ENCODE results near the gene EGFL8. TPM values are rescaled to one million over a fixed set of nuclear protein-coding genes. Genes with fewer than 3 reads are reported as not detected.
"Not testable (repeated sequence)": the region's sequence is repeated elsewhere in the genome, so short reads cannot be mapped to it uniquely, and the experiment has no call there.

Gene EGFL8
- polyA plus RNA-seq, 3 donors: 5.3 to 49.7 (median 12.4) TPM

DNA sequence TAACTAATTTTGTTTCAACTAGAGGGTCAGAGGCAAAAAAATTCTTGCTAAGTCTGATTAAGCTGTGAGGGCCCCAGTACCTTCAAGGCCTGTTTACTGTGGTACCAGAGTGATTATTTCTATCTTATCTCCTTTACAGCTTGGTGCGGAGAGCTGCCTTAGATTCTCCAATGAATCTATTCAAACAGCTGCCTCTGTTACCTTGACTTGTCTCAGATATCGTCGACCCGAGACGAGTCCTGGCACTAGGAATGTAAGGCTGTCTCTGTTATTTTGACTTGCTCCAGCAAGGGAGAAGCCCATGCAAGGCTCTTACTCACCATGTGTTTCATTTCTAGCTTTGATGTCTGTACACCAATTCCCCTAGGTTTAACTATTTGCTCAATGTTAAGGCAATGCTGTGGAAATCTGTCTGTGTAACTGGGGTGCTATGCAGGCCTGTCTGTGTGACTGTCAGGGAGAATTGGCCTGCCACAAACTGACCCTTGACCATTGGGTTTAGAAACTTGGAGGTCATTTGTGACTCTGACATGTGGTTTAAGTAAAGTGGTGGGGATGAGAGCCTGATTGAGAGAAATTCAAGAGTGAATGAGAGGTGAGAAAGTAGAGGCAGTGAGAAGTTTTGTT lies 23.9 kb upstream of the EGFL8 start:
- H3K27ac ChIP-seq (ENCODE audit: low read depth, low read length): no peak overlapping the region
- WGBS, 3 donors: 32 to 68% (median 66%) methylated on average over 5 of the region's 5 CpGs

DNA sequence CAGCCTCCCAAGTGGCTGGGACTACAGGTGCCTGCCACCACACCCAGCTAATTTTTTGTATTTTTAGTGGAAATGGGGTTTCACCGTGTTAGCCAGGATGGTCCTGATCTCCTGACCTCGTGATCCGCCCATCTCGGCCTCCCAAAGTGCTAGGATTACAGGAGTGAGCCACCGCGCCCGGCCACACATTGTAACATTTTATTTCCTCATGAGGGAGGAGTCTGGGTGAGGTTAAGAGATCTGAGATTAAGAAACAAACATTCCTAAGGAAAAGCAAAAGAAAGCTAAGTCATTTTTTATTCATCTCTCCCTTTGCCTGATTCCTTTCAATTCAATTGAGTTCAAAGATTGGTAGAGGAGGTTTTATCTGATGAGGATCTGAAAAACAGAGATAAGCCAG lies 20.2 kb upstream of the EGFL8 start:
- 74 to 86% (median 74%) methylated on average over 7 of the region's 7 CpGs for WGBS, 3 donors
- not testable (repeated sequence) for H3K27ac ChIP-seq (ENCODE audit: low read depth, low read length)

DNA sequence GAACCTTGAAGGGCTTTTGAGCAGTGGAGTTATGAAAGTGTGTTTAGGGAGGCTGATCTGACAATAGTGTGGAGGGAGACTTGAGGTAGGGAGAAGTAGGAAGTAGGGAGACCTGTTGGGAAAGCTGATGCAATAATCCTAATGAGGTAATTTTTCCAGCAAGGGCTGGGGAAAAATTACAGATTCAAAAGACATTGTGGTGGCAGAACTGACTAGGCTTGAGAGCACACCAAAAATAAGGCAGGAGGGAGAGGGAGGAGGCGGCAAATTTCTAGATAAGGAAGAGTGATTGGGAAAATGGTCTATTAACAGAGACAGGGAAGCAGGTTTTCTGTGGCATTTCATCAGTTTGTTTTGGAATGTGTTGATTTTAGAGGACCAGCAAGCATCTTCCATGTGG lies 18.1 kb upstream of the EGFL8 start:
- H3K27ac ChIP-seq (ENCODE audit: low read depth, low read length): no peak overlapping the region
- 77 to 94% (median 85%) methylated on average over 1 of the region's 1 CpG for WGBS, 3 donors

DNA sequence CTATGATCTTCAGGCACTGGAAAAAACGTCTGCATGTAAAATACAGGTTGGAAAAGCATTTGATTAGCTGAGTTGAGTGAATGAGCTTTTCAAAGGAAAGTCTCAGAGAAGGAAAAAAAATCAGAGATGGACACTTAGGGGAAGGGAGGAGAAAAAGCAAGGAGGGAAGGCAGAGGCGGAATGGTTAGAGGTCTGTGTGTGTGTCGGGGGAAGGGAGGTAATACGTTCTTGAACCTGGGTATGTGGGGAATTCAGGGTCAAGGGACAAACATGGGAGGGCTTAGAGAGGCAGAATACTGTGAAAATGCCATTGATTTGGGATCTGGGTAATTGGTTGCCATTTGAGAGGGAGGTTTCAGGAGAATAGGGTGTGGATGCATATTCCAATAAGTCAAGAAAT lies 17.7 kb upstream of the EGFL8 start:
- 40 to 60% (median 49%) methylated on average over 4 of the region's 4 CpGs for WGBS, 3 donors
- H3K27ac ChIP-seq (ENCODE audit: low read depth, low read length): no peak overlapping the region

DNA sequence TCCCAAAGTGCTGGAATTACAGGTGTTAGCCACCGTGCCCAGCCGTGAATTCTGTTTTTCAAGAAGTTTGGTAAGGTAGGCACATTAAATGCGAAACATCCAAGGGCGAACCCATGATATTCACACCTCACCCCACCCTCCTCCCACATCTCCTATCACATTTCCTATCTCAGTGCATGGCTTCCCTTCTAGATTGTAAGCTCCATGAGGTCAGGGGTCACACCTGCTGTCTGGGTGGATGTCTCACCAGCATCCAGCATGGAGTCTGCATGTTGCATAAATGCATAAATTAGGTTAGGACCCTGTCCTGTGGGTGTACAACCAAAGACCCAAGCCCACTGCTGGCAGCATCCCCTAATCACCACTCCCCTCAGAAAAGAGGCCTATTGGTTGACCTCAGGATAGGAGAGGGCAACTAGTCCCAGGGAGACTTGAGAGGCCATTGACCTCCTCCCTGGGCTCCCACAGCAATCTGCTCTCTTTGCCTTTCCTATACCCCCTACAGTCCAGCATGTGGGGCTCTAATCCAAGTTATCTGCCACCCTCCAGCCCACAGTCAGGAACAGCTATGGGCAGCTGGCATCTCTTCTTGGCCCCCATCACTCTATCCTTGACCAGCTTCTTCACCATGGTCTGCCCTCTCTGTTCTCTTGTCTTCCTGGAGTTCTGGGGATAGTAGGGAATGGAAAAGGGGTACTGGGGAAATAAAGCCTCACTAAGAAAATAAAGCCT lies 16.8 kb upstream of the EGFL8 start:
- no peak overlapping the region for H3K27ac ChIP-seq (ENCODE audit: low read depth, low read length)
- WGBS, 3 donors: 82 to 95% (median 93%) methylated on average over 4 of the region's 4 CpGs

DNA sequence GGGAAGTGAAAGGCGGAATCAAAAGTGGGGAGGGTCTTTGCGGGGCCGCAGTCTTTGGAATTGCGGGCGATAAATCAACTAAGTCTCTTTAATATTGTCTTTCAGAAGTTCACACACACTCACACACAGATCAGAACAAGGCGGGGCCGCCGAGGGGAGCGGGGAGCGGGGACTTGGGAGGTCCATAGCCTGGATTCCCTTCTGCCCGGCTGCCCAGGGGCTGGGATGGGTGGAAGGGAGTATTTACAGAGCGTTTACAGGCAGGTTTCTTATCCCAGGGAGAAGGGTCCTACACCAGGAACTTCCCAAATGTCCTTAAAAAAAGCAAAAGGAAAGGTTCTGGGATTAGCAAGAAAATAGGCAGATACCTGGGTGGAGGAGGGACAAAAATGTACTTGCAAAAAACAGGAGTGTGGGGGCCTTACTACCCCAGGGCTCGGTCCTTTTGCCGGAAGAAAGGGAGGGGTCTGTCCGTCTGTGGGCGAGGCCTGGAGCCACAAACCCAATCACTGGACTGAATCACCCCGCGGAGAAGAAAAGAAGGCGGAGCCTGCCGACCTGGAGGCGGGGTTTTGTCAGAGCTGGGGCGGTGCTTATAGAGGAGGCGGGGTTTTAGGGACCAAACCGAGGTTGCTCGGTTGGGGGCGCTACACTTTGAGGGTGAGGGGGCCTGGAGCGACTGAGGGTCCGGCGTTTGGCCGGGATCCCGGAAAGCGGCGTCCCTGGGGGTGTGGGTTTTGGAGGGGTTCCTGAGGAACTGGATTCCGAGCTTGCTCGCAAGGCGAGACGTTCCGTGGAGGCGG lies 15.9 kb upstream of the EGFL8 start:
- 13 to 30% (median 25%) methylated on average over 39 of the region's 39 CpGs for WGBS, 3 donors
- no peak overlapping the region for H3K27ac ChIP-seq (ENCODE audit: low read depth, low read length)

DNA sequence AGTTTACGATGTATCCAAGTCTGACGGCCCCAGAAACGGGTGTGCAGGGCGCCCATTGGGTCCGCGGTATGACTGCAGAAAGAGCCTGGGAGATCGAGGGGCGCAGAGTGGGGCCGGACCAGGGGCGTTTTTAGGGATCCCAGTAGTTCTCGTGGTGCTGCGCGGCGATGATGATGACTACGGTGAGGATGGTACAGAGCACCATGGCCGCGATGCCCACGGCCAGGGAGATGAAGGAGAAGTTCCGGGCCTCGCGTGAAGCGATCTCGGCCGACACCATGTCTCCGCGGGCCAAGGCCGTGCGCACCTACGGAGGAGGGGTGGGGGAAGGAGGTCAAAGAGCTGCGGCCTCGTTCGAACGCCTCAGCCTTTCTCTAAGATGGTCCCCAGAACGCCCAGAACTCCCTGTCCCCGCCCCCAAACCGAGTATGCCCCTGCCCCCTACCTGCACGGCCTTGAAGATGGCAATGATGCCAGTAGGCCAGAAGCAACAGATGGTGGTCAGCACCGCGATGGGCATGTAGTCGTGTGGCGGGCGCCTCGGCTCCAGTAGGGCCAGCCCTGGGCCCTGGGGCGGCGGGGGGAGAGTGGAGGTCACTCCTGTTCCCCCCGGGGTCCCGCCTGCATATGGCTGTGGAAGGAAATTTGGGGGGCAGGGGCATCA lies 15.2 kb upstream of the EGFL8 start:
- no peak overlapping the region for H3K27ac ChIP-seq (ENCODE audit: low read depth, low read length)
- 33 to 55% (median 51%) methylated on average over 47 of the region's 47 CpGs for WGBS, 3 donors

DNA sequence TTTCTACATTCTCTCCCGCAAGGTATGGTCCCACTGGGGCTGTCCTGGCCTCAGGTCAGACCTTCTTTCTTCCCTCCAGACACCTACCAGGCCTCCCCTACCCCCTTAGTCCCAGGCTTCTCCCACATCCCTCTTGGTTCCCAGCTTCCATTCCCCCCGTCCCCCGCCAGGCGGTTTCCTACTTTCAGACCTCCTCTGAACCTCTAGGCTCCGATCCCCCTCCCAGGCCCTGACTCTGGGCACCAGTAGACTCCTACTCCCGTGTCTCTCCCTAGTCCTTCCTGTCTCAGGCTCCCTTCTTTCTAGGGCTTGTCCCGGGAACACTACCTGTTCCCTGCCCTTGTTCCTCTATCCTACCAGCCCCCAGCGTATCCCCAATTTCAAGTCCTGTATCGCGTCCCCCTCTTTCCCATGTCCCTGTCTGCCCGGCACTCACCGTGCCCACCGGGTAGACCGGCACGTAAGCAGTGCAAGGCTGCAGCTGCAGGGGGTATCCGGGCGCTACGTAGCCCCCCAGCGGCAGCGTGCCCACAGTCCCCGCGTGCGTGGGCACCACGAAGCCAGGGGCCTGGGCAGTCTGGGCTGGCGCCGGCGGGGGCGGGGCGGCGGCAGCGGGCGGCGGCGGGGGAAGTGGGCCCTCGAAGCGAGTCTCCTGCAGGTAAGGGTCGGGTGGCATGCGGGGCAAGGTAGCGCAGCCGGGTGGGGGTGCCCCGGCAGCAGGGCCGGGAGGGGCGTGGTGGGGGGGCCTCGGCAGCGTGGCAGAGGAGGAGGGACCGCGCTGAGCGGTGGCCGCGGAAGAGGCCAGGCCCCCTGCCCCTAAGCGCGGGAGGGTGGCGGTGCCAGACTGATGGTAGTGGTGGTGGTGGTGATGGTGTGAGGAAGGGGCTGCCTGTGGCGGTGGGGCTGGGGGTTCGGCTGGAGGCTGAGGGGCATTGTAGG lies 14.2 kb upstream of the EGFL8 start:
- WGBS, 3 donors: 42 to 57% (median 54%) methylated on average over 46 to 55 of the region's 55 CpGs
- no peak overlapping the region for H3K27ac ChIP-seq (ENCODE audit: low read depth, low read length)

DNA sequence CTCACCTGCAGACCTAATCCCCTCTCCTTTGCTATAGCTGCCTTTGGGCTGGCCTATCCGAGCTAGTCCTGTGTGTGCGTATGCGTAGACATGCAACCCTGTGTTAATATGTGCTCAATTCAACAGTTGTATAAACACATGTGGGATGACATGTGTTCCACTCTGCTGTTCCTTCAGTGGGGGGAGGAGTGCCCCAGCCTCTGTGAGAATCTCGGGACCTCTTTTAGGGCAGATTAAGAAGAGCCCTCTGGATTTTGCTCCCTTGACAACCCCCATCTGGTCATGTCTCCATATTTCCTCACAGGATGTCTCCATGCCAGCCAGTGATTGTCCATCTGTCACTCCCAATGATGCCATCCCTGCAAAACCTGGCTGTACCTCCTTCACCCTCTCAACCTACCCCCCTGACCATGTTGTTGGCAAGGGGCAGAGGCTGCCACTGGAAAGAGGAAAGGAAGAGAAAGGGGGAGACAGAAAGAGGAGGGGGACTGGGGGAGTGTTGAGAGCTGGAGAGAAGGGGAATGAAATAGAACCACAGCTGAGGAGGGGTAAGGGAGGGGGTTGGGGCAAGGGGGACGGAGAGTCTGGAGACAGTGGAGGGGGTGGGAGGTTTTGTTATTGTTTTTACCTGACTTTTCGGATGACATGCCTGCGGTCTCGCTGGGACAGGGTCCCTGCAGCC lies 13.1 kb upstream of the EGFL8 start:
- WGBS, 3 donors: 48 to 50% (median 49%) methylated on average over 8 of the region's 8 CpGs
- no peak overlapping the region for H3K27ac ChIP-seq (ENCODE audit: low read depth, low read length)

DNA sequence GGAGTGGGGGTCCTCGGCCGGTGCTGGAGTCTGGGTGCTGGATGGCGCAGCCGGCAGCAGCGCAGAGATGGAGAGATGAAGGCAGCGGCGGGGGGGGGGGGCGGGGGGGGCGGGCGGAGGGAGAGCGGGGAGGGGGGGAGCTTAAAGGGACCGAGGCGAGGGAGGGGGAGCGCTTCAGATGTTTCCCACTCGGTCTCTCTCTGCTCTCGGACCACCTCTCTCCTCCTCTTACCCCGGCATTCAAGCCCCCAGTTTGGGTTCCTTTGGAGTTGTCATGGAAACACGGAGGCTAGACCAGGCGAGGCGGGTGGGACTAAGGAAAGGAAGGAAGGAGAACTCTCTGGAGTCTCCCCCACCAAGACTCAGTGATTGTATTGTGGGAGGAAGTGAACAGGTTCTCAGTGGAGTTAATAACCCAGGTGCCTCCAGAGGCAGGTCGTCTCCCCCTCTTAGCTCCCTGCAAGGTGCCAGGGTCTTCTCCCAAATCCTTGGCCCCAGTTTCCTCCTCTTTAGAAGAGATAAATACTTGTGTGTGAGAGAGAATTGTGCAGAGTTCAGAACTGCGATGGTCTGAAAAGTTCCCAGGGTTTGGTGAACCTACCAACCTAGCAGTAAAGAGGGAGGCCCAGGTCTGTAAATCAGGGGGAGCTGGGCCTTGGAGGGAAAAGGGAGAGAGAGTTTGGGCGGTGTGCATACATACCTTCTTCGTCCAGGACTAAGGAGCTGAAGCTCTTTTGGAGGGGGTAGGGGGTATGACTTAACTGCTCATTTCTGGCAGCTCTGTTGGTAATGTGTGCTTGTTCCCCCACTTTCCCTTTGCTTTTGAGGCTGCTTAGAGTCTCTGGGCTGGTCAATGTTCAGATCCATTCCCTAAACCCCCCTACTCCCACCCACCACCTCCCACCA lies 12.3 kb upstream of the EGFL8 start, which contains the start of gene PRRT1:
Gene PRRT1 (minus strand): TSS at position 77 of the 906 bp plus-strand sequence. CDS start 112 bp downstream, outside the sequence.
- 18 to 47% (median 23%) methylated on average over 12 to 16 of the region's 24 CpGs for WGBS, 3 donors
- no peak within 1 kb of the TSS for H3K27ac ChIP-seq (ENCODE audit: low read depth, low read length)

DNA sequence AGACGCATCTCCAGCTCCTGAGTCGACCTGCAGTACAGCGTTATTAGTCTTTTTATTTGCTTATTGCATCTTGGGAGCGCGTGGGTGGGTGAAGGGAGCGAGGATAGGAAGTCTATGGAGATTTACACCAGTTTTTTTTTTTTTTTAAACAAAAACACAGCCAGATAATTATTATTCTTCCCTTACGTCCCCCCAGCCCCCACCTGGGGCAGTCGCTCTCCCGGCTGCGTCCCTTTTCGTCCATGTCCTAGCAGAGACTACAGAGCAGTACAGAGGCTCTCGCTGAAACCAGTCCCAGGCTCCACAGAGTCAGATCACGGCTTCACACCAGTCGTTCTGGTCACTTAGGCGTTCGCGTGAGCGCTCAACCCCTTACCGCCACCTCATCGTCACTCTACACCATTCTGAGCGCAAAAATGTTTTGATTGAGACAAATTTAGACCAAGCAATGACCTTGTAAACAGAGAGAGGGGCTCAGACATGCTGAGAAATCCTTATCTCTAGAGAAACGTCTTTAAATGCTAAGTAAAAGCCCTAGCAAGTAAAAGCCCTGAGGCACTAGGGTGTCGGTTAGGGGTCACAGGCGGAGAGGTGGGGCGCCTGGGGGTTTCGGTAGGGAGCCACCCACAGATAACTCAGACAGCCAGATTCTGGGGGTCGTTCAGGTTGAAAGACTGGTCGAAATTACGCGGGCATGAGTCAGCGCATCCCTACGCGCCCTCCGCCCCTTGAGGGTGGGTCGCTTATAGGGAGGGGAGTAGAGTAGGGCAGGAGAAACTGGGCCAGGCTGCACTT lies 11.4 kb upstream of the EGFL8 start:
- peak overlapping the region; percentile 2 for H3K27ac ChIP-seq (ENCODE audit: low read depth, low read length)
- WGBS, 3 donors: 35 to 46% (median 41%) methylated on average over 35 of the region's 35 CpGs

DNA sequence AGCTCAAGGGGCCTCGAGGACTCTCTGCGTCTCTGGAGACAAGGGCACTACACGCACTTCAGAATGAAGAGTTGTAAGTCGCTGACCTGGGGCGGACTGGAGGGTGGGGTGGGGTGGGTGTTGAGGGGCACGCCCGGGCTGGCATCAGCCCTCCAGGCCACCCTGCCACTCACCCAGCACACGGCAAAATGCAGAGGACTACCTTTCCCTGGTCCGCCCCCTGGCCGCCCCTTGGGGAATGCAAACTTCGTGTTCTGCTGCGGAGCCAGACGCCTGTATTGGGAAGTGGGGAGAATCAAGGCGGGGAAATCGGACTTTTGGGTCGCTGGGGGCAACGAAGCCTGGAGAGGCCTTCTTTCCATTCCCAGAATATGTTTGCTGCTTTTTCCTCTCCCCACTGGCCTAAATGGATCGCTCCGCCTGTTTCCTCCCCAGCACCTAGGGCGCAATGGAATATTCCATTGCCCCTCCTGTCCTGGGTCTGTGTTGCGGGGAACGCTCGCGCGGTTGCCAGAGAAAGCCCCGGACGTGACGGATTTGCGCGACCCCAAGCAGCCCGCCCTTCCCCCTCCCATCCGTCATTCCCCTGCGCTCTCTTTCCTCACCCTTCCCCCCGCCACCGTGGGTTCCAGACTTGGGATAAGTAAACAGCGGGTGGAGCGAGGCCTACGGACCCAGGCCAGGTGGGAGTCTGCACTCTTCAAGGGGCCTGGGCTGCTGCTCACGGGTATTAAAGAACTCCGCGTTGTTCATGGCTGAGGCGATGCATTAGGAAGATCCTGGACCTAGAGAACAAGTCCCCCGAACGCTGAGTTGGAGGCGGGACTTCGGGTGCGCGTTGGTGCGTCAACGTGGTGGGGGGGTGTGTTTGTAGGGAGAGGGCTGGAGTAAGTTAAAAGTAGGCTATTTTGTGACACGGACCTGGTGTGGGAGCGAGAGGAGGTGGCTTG lies 10.6 kb upstream of the EGFL8 start, which contains the start of gene PPT2:
Gene PPT2 (plus strand): TSS at position 578 of the 950 bp plus-strand sequence. CDS start 454 bp downstream, outside the sequence.
- H3K27ac ChIP-seq (ENCODE audit: low read depth, low read length): peak within 1 kb of the TSS; percentile 2
- WGBS, 3 donors: 1 to 2% (median 2%) methylated on average over 52 of the region's 52 CpGs

DNA sequence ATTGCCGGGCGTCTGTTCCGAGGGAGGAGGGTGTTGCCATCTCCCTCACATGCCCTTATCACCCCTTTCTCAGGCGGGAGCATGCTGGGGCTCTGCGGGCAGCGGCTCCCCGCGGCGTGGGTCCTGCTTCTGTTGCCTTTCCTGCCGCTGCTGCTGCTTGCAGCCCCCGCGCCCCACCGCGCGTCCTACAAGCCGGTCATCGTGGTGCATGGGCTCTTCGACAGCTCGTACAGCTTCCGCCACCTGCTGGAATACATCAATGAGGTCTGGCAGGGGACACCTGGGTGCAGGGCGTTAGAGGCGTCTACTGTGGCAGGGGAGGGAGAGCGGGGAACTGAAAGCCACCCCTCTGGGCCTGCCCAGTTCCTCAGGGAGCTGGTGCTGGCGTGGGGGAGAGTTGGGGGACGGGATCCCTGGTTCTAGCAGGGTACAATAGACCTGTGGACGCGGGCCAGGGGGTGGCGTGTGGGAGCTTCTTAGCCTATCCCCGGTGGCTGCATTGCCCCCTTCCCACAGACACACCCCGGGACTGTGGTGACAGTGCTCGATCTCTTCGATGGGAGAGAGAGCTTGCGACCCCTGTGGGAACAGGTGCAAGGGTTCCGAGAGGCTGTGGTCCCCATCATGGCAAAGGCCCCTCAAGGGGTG lies 9.8 kb upstream of the EGFL8 start:
- WGBS, 3 donors: 4 to 5% (median 4%) methylated on average over 33 to 34 of the region's 34 CpGs
- H3K27ac ChIP-seq (ENCODE audit: low read depth, low read length): peak overlapping the region; percentile 1

DNA sequence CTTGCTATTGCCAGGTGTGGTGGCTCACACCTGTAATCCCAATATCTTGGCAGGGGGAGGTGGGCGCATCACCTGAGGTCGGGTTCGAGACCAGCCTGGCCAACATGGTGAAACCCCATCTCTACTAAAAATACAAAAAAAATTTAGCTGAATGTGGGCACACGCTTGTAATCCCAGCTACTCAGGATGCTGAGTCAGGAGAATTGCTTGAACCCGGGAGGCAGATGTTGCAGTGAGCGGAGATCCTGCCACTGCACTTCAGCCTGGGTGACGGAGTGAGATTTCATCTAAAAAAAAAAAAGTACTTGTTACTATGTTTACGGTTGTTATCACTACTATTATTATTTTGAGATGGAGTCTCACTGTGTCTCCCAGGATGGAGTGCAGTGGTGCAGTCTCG lies 7.5 kb upstream of the EGFL8 start:
- WGBS, 3 donors: 93 to 94% (median 94%) methylated on average over 9 of the region's 9 CpGs
- H3K27ac ChIP-seq (ENCODE audit: low read depth, low read length): no peak overlapping the region

Data from adipose tissue (tissue), 3 donors.